HUES64 (cell line): Measurements from ENCODE around the gene WIF1.

Experiments used
- H3K27ac ChIP-seq: 2 replicates; pipeline ENCODE4 v1.7.0; 2013; ENCODE audit warnings: low read depth, low read length, inconsistent platforms
- H3K27me3 ChIP-seq: 2 replicates; pipeline ENCODE4 v1.6.1; 2013; ENCODE audit warnings: mild to moderate bottlenecking, low read length; ENCODE audit not compliant: insufficient read depth
- H3K36me3 ChIP-seq: 2 replicates; pipeline ENCODE4 v1.6.1; 2013; ENCODE audit warnings: mild to moderate bottlenecking, low read length; ENCODE audit not compliant: insufficient read depth
- H3K4me1 ChIP-seq: 2 replicates; pipeline ENCODE4 v1.6.1; 2013; ENCODE audit warnings: mild to moderate bottlenecking, low read length, moderate library complexity; ENCODE audit not compliant: insufficient read depth
- H3K4me3 ChIP-seq: 2 replicates; pipeline ENCODE4 v1.5.1; 2013; ENCODE audit warnings: mild to moderate bottlenecking, low read length, moderate library complexity
- H3K9ac ChIP-seq: 2 replicates; pipeline ENCODE4 v1.6.1; 2013; ENCODE audit warnings: mild to moderate bottlenecking, low read depth, low read length
- H3K9me3 ChIP-seq: 2 replicates; pipeline ENCODE4 v1.6.1; 2013; ENCODE audit warnings: low read depth, low read length; ENCODE audit not compliant: insufficient read depth
- WGBS: fragments of 150-250, 120-280 bp; methylation state at CpG from one replicate; pipeline ENCODE4 v1.1.7; 2013; ENCODE audit warnings: missing lambda C conversion rate; 5-methylcytosine and 5-hydroxymethylcytosine counted together

Gene WIF1

GRCh38 chr12:65084579-65084978 lies 36.5 kb downstream of the WIF1 start:
- peaks cover 15% of the 10 kb centered on the region; the same call in 1 of the 2 replicates for H3K4me1 ChIP-seq
- no peaks in the 10 kb centered on the region for H3K9me3 ChIP-seq
- H3K27me3 ChIP-seq: no peaks in the 10 kb centered on the region
- H3K4me3 ChIP-seq: no peak overlapping the region
- no peak overlapping the region for H3K27ac ChIP-seq
- no peak overlapping the region for H3K9ac ChIP-seq
- no peaks in the 10 kb centered on the region for H3K36me3 ChIP-seq
- 63% methylated on average over 3 of the region's 3 CpGs for WGBS

- Histone ChIP-seq H3K9ac (no peak overlapping the region), H3K4me3 (no peak overlapping the region), H3K36me3 (no peaks in the 10 kb centered on the region), H3K4me1 (peaks cover 15% of the 10 kb centered on the region; the same call in 1 of the 2 replicates), H3K9me3 (no peaks in the 10 kb centered on the region), H3K27ac (no peak overlapping the region), H3K27me3 (no peaks in the 10 kb centered on the region)
- WGBS: 90% methylated on average over 2 of the region's 2 CpGs
These were observed 37.5 kb downstream of the WIF1 start for GRCh38 chr12:65083581-65083980.

GRCh38 chr12:65082406-65082805 lies 38.7 kb downstream of the WIF1 start:
- H3K27ac ChIP-seq: no peak overlapping the region
- H3K27me3 ChIP-seq: no peaks in the 10 kb centered on the region
- H3K36me3 ChIP-seq: no peaks in the 10 kb centered on the region

GRCh38 chr12:65081496-65081895 lies 39.6 kb downstream of the WIF1 start:
- Histone ChIP-seq H3K36me3 (no peaks in the 10 kb centered on the region), H3K4me1 (peaks cover 15% of the 10 kb centered on the region; the same call in 1 of the 2 replicates), H3K4me3 (no peak overlapping the region), H3K9ac (no peak overlapping the region), H3K27me3 (no peaks in the 10 kb centered on the region), H3K9me3 (no peaks in the 10 kb centered on the region), H3K27ac (no peak overlapping the region)
- WGBS: 90% methylated on average over 1 of the region's 1 CpG

More at GRCh38 chr12:65082406-65082805, 38.7 kb downstream of the WIF1 start:
- Histone ChIP-seq H3K9me3 (no peaks in the 10 kb centered on the region), H3K4me3 (no peak overlapping the region), H3K4me1 (peaks cover 15% of the 10 kb centered on the region; the same call in 1 of the 2 replicates), H3K9ac (no peak overlapping the region)

- Histone ChIP-seq H3K36me3 (no peaks in the 10 kb centered on the region), H3K27ac (no peak overlapping the region), H3K9ac (no peak overlapping the region), H3K4me1 (no peaks in the 10 kb centered on the region), H3K9me3 (no peaks in the 10 kb centered on the region), H3K4me3 (no peak overlapping the region), H3K27me3 (no peaks in the 10 kb centered on the region)
- WGBS: 81% methylated on average over 6 of the region's 6 CpGs
These were observed 46.2 kb downstream of the WIF1 start for GRCh38 chr12:65074932-65075331.

- WGBS: 96% methylated on average over 2 of the region's 2 CpGs
These were observed 51.8 kb downstream of the WIF1 start for GRCh38 chr12:65069336-65069735.

GRCh38 chr12:65067383-65067782 lies 53.7 kb downstream of the WIF1 start:
- no peaks in the 10 kb centered on the region for H3K36me3 ChIP-seq
- H3K9me3 ChIP-seq: no peaks in the 10 kb centered on the region
- no peak overlapping the region for H3K9ac ChIP-seq
- H3K27me3 ChIP-seq: no peaks in the 10 kb centered on the region
- 93% methylated on average over 8 of the region's 8 CpGs for WGBS
- H3K27ac ChIP-seq: no peak overlapping the region
- no peak overlapping the region for H3K4me3 ChIP-seq
- H3K4me1 ChIP-seq: no peaks in the 10 kb centered on the region

More at GRCh38 chr12:65069336-65069735, 51.8 kb downstream of the WIF1 start:
- Histone ChIP-seq H3K36me3 (no peaks in the 10 kb centered on the region), H3K9ac (no peak overlapping the region), H3K27me3 (no peaks in the 10 kb centered on the region), H3K9me3 (no peaks in the 10 kb centered on the region), H3K4me1 (no peaks in the 10 kb centered on the region), H3K27ac (no peak overlapping the region), H3K4me3 (no peak overlapping the region)

- H3K9ac ChIP-seq: no peak overlapping the region
- no peak overlapping the region for H3K27ac ChIP-seq
- no peaks in the 10 kb centered on the region; the same call in 1 of the 2 replicates for H3K9me3 ChIP-seq
- H3K36me3 ChIP-seq: no peaks in the 10 kb centered on the region
- no peak overlapping the region for H3K4me3 ChIP-seq
- peaks cover 42% of the 10 kb centered on the region for H3K4me1 ChIP-seq
- WGBS: 40% methylated on average over 4 of the region's 4 CpGs
- no peaks in the 10 kb centered on the region for H3K27me3 ChIP-seq
These were observed 65.2 kb downstream of the WIF1 start for GRCh38 chr12:65055859-65056258.

- no peaks in the 10 kb centered on the region for H3K27me3 ChIP-seq
- peaks cover 28% of the 10 kb centered on the region for H3K4me1 ChIP-seq
- 82% methylated on average over 9 of the region's 9 CpGs for WGBS
- no peak overlapping the region for H3K9ac ChIP-seq
- H3K27ac ChIP-seq: no peak overlapping the region
- no peaks in the 10 kb centered on the region for H3K9me3 ChIP-seq
- no peak overlapping the region for H3K4me3 ChIP-seq
- no peaks in the 10 kb centered on the region for H3K36me3 ChIP-seq
These were observed 69.9 kb downstream of the WIF1 start for GRCh38 chr12:65051218-65051617.

GRCh38 chr12:65045269-65045668 lies 75.8 kb downstream of the WIF1 start:
- H3K4me3 ChIP-seq: no peak overlapping the region
- no peaks in the 10 kb centered on the region for H3K27me3 ChIP-seq
- no peaks in the 10 kb centered on the region for H3K36me3 ChIP-seq
- no peaks in the 10 kb centered on the region; the same call in 1 of the 2 replicates for H3K4me1 ChIP-seq
- H3K9me3 ChIP-seq: no peaks in the 10 kb centered on the region
- no peak overlapping the region for H3K27ac ChIP-seq
- WGBS: 95% methylated on average over 4 of the region's 4 CpGs
- H3K9ac ChIP-seq: no peak overlapping the region

GRCh38 chr12:65039301-65039700 lies 81.8 kb downstream of the WIF1 start:
- H3K9me3 ChIP-seq: peaks cover 17% of the 10 kb centered on the region
- H3K36me3 ChIP-seq: no peaks in the 10 kb centered on the region
- WGBS: 77% methylated on average over 2 of the region's 2 CpGs
- no peak overlapping the region for H3K27ac ChIP-seq
- H3K4me1 ChIP-seq: no peaks in the 10 kb centered on the region
- H3K27me3 ChIP-seq: no peaks in the 10 kb centered on the region
- no peak overlapping the region for H3K4me3 ChIP-seq
- H3K9ac ChIP-seq: no peak overlapping the region

GRCh38 chr12:65025136-65025535 lies 96.0 kb downstream of the WIF1 start:
- H3K27ac ChIP-seq: no peak overlapping the region
- no peaks in the 10 kb centered on the region for H3K27me3 ChIP-seq
- H3K4me1 ChIP-seq: peaks cover 22% of the 10 kb centered on the region
- H3K4me3 ChIP-seq: no peak overlapping the region
- peaks cover 2% of the 10 kb centered on the region; the same call in 1 of the 2 replicates for H3K9me3 ChIP-seq
- no peak overlapping the region for H3K9ac ChIP-seq
- no CpG with 5 or more reads among the region's 2 CpGs for WGBS
- H3K36me3 ChIP-seq: no peaks in the 10 kb centered on the region
